Spleen (tissue), 11 donors: ENCODE measurements around the gene IQGAP1. TPM values are rescaled to one million over a fixed set of nuclear protein-coding genes. Genes with fewer than 3 reads are reported as not detected.
A peak's percentile ranks its signal among the peaks of the same experiment; 100 is the strongest.

ENCODE experiments used
- DNase-seq: peaks from one replicate; pipeline ENCODE4 v3.0.0-alpha.2; 2020
- H3K27ac ChIP-seq, 8 donors: fragments of 200-600 bp; sonication (generic) in 7 of 8; 1 replicate in 4 of 8; 2 replicates in 4 of 8; pipeline versions ENCODE4 v1.5.0 to v1.8.0; 2016 to 2021; ENCODE audit warnings: inconsistent platforms in 4 of 8, mild to moderate bottlenecking in 4 of 8, moderate library complexity in 1 of 8
- H3K27me3 ChIP-seq, 7 donors: fragments of 200-600 bp; sonication (generic) in 6 of 7; replicated peaks in 1 of 7; 1 replicate in 4 of 7; 2 replicates in 3 of 7; pipeline versions ENCODE4 v1.5.0 to v1.8.0; 2016 to 2021; ENCODE audit warnings: inconsistent platforms in 3 of 7, mild to moderate bottlenecking in 1 of 7
- H3K36me3 ChIP-seq, 6 donors: fragments of 200-600 bp; sonication (generic) in 5 of 6; 1 replicate in 4 of 6; 2 replicates in 2 of 6; pipeline versions ENCODE4 v1.5.0 to v1.8.0; 2016 to 2021; ENCODE audit warnings: inconsistent platforms in 2 of 6
- H3K4me1 ChIP-seq, 6 donors: fragments of 200-600 bp; sonication (generic) in 5 of 6; 1 replicate in 3 of 6; 2 replicates in 3 of 6; pipeline versions ENCODE4 v1.5.0 to v1.8.0; 2016 to 2021; ENCODE audit warnings: inconsistent platforms in 3 of 6
- H3K4me3 ChIP-seq, 8 donors: fragments of 200-600 bp; sonication (generic) in 7 of 8; 1 replicate in 4 of 8; 2 replicates in 4 of 8; pipeline versions ENCODE4 v1.5.0 to v1.8.0; 2016 to 2021; ENCODE audit warnings: inconsistent platforms in 4 of 8, mild to moderate bottlenecking in 4 of 8, moderate library complexity in 2 of 8
- H3K9me3 ChIP-seq, 8 donors: fragments of 200-600 bp; sonication (generic) in 7 of 8; 1 replicate in 4 of 8; 2 replicates in 4 of 8; pipeline versions ENCODE4 v1.5.0 to v1.8.0; 2016 to 2021; ENCODE audit warnings: inconsistent platforms in 4 of 8
- CTCF ChIP-seq, 11 experiments: fragments of 200-600 bp in 7 of 11; fragments of 450-650 bp in 4 of 11; sonication (generic) in 4 of 11; IDR thresholded peaks in 8 of 11; conservative IDR thresholded peaks in 3 of 11; 1 replicate in 7 of 11; 2 replicates in 4 of 11; pipeline versions ENCODE4 v1.4.0 to v1.8.0; 2016 to 2021; ENCODE audit warnings: antibody characterized with exemption in 11 of 11, inconsistent platforms in 4 of 11, mild to moderate bottlenecking in 1 of 11
- POLR2A ChIP-seq, 3 donors: fragments of 450-650 bp; IDR thresholded peaks; one replicate each; pipeline ENCODE4 v1.5.1; 2017; ENCODE audit warnings: antibody characterized with exemption in 3 of 3, mild to moderate bottlenecking in 1 of 3
- POLR2AphosphoS5 ChIP-seq, 3 donors: sonication (generic); formaldehyde crosslinking; IDR thresholded peaks; one replicate each; pipeline ENCODE4 v1.5.1; 2017; ENCODE audit warnings: antibody characterized with exemption in 3 of 3
- WGBS, 5 donors: extraction: QIAGEN DNeasy Blood & Tissue Kit in 3 of 5; methylation state at CpG; one replicate each; pipeline versions ENCODE4 v1.1.5 to v1.1.7; 2013 to 2018; 5-methylcytosine and 5-hydroxymethylcytosine counted together
- intact Hi-C: fragments of 100-400 bp; cut with DNase I; formaldehyde crosslinking; loops from one replicate; pipeline ENCODE4 v1.15.0; 2023; ENCODE audit warnings: low total_unique reads
- polyA plus RNA-seq, 3 donors: library from polyadenylated mRNA; stranded (reverse); fragments of 200-250 nt; gene quantifications; one replicate each; pipeline ENCODE4 v1.2.1, GENCODE V29; 2013
- total RNA-seq, 7 donors: library from RNA; depleted of rRNA in 3 of 7; stranded (reverse); fragments of >200 nt in 3 of 7; fragmentation: NEBNext Ultra II Directional in 4 of 7; extraction: Animal tissue kit (Norgen Biotek cat#: 25700) in 4 of 7; gene quantifications; one replicate each; pipeline versions ENCODE4 v1.1.0 to v1.2.1, GENCODE V29; 2016 to 2021
- donor health status: healthy with polysubstance abuse.
- donor health status: DM: no; HTN: no; CAD: no; lungs with moderate emphysema.
- donor health status: DM: no; HTN: no; CAD: no.
- donor health status: Bipolar disorder and iron deficiency.
- donor health status: healthy.
- donor health status: DM: no; HTN: no; CAD: no.
- donor health status: DM: yes; HTN: yes; CAD: no.

The IQGAP1 gene
- total and polyA plus RNA-seq, 10 donors = 48.1 to 282 (median 219) TPM

- TF ChIP-seq POLR2A (IDR thresholded peaks at IDR 0.05) (no peak), CTCF (IDR thresholded peaks at IDR 0.05 in 8 of 11, conservative IDR thresholded peaks at IDR 0.05 in 3 of 11) (no peak), POLR2AphosphoS5 (IDR thresholded peaks at IDR 0.05) (no peak)
- WGBS, 5 donors = 60 to 72% (median 68%) methylated on average over 4 of the region's 4 CpGs
- no peak for DNase-seq
- Histone ChIP-seq H3K4me1 (peaks cover 15 to 68% (median 40%) of the 10 kb centered on the region in 6 donors), H3K27ac (peak overlapping the region in 1 of 8 donors; percentile 97), H3K9me3 (no peaks in the 10 kb centered on the region), H3K27me3 (no peaks in the 10 kb centered on the region), H3K4me3 (peak overlapping the region; percentile 58 to 90 (median 66)), H3K36me3 (no peaks in the 10 kb centered on the region)
- intact Hi-C loops = no loop called here
Observed at GRCh38 chr15:90531147-90531546, 143.1 kb downstream of the IQGAP1 start.

- TF ChIP-seq POLR2AphosphoS5 (IDR thresholded peaks at IDR 0.05) (no peak), CTCF (IDR thresholded peaks at IDR 0.05 in 8 of 11, conservative IDR thresholded peaks at IDR 0.05 in 3 of 11) (no peak), POLR2A (IDR thresholded peaks at IDR 0.05) (no peak)
- H3K9me3 ChIP-seq = no peaks in the 10 kb centered on the region
- H3K4me1 ChIP-seq = peaks cover 11 to 66% (median 33%) of the 10 kb centered on the region in 6 donors
- 86 to 90% (median 89%) methylated on average over 5 of the region's 5 CpGs for WGBS, 5 donors
- no peaks in the 10 kb centered on the region for H3K27me3 ChIP-seq
- no peak for DNase-seq
- peaks cover 0 to 15% (median 2%) of the 10 kb centered on the region in 6 donors for H3K36me3 ChIP-seq
- intact Hi-C loops = no loop called here
- no peak overlapping the region for H3K4me3 ChIP-seq
- no peak overlapping the region for H3K27ac ChIP-seq
Observed at GRCh38 chr15:90535254-90535653, 147.2 kb downstream of the IQGAP1 start.

- intact Hi-C loops = no loop called here
- Histone ChIP-seq H3K4me1 (peaks cover 0 to 28% (median 6%) of the 10 kb centered on the region in 6 donors), H3K4me3 (peak overlapping the region in 1 of 8 donors; percentile 1), H3K27ac (peak overlapping the region in 5 of 8 donors; percentile 14 to 55 (median 52)), H3K27me3 (no peaks in the 10 kb centered on the region), H3K9me3 (no peaks in the 10 kb centered on the region), H3K36me3 (peaks cover 0 to 41% (median 6%) of the 10 kb centered on the region in 6 donors)
- no peak for DNase-seq
- TF ChIP-seq CTCF (IDR thresholded peaks at IDR 0.05 in 8 of 11, conservative IDR thresholded peaks at IDR 0.05 in 3 of 11) (no peak), POLR2AphosphoS5 (IDR thresholded peaks at IDR 0.05) (no peak), POLR2A (IDR thresholded peaks at IDR 0.05) (no peak)
- WGBS, 5 donors = 77 to 92% (median 86%) methylated on average over 10 of the region's 10 CpGs
Observed at GRCh38 chr15:90539789-90540188, 151.7 kb downstream of the IQGAP1 start.

- TF ChIP-seq POLR2A (IDR thresholded peaks at IDR 0.05) (no peak), POLR2AphosphoS5 (IDR thresholded peaks at IDR 0.05) (no peak), CTCF (IDR thresholded peaks at IDR 0.05 in 8 of 11, conservative IDR thresholded peaks at IDR 0.05 in 3 of 11) (no peak)
- Histone ChIP-seq H3K4me1 (peaks cover 0 to 24% (median 3%) of the 10 kb centered on the region in 6 donors), H3K27me3 (no peaks in the 10 kb centered on the region), H3K27ac (peak overlapping the region in 1 of 8 donors; percentile 53), H3K36me3 (peaks cover 0 to 41% (median 6%) of the 10 kb centered on the region in 6 donors), H3K9me3 (no peaks in the 10 kb centered on the region), H3K4me3 (no peak overlapping the region)
- DNase-seq = no peak
- intact Hi-C loops = no loop called here
- WGBS, 5 donors = 78 to 94% (median 90%) methylated on average over 3 of the region's 3 CpGs
Observed at GRCh38 chr15:90540768-90541167, 152.7 kb downstream of the IQGAP1 start.
